Activated T-helper 2 cell treated with anti-CD3 and anti-CD28 coated beads, Interferon-gamma antibody, Interleukin-2, Interleukin-4, amounts not matched to agents 10 μg/mL and 5 μg/mL and 100 μg/mL, durations not matched to agents 14 hours and 24 hours and 36 hours (primary cell): ENCODE data around the gene PTPA. TPM values are rescaled to one million over a fixed set of nuclear protein-coding genes. Genes with fewer than 3 reads are reported as not detected.
"Not testable (repeated sequence)": the region's sequence is repeated elsewhere in the genome, so short reads cannot be mapped to it uniquely, and the experiment has no call there.

Experiments used
- DNase-seq: peaks from one replicate; pipeline ENCODE4 v3.0.0; 2021; ENCODE audit warnings: low spot score
- H3K27ac Mint-ChIP-seq: one replicate; pipeline ENCODE4 v1.8.0; 2021; ENCODE audit warnings: mixed read lengths
- H3K27me3 Mint-ChIP-seq: one replicate; pipeline ENCODE4 v1.8.0; 2021; ENCODE audit warnings: low read depth, mixed read lengths
- H3K36me3 Mint-ChIP-seq: one replicate; pipeline ENCODE4 v1.8.0; 2021; ENCODE audit warnings: low read depth, mixed read lengths
- H3K4me1 Mint-ChIP-seq: one replicate; pipeline ENCODE4 v1.8.0; 2021; ENCODE audit warnings: low read depth, mixed read lengths
- H3K4me3 Mint-ChIP-seq: one replicate; pipeline ENCODE4 v1.8.0; 2021; ENCODE audit warnings: low read depth, mild to moderate bottlenecking, moderate library complexity, mixed read lengths
- H3K9me3 Mint-ChIP-seq: one replicate; pipeline ENCODE4 v1.8.0; 2021; ENCODE audit warnings: mixed read lengths
- intact Hi-C: fragments of 100-400 bp; cut with micrococcal nuclease; formaldehyde crosslinking; loops from one replicate; pipeline ENCODE4 v1.15.1; 2023
- total RNA-seq: library from RNA; stranded (reverse); gene quantifications from 2 replicates; pipeline ENCODE4 v1.2.3, GENCODE V29; 2022

PTPA gene
- total RNA-seq, 1 donor from 2014 or later: 106 TPM

DNA sequence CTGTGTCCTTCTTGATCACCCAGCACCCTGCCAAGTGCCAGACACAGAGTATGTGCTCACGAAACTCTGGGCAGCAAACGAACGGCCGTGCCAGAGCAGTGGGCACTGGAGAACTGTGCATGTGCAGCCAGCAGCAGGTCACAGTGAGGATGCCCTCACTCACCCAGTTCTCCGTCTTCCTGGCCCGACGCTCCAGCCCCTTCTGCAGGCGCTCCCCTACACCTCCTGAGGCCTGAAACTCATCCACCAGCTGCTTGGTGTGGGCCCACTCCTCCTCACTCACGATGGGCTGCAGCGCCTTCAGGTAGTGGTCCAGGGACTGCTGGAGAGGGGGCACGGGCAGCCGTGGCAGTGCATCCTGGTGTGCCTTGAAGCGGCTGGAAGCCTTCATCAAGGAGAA, 3.6 kb upstream of the PTPA start:
- intact Hi-C loops: no loop called here

DNA sequence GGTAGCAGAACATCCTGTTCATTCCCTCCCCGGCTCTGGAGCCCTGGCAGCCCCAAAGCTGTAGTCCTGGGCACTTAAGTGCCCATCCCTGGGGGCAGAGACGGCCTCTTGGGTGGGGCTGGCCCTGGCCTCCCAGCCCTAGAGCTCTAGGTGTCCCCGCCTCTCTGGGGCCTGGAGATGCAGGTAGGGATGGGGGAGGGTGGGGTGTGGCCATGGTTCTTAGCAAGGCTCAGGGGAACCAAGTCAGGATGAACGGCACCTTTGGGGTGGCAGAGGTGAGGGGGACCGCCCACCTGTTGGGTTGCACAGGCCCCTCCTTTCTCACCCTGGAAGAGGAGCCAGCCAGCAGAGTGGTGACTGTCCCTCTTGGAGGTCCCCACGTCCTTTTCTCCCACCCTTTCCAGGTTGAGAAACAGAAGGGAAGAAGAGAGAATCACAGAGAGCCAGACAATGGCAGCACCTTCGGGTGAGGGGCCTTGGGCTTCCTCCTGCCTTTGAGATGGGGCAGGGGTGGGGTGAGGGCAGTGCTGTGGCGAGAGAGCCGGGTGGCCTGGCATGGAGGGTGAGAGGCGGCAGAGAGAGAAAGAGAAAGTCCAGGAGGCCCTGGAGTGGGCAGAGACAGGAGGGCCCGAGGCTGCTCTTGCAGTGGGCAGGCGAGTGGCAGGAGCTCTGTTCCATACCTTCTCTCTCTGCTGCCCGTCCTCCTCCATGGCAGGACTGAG, 3.0 kb upstream of the PTPA start:
- Mint-ChIP-seq H3K27me3 (no peaks in the 10 kb centered on the region), H3K4me3 (peak overlapping the region; percentile 77), H3K9me3 (no peaks in the 10 kb centered on the region), H3K36me3 (no peaks in the 10 kb centered on the region), H3K4me1 (peaks cover 10% of the 10 kb centered on the region), H3K27ac (no peak overlapping the region)
- intact Hi-C loops: no loop called here
- DNase-seq: no peak

More for the DNA sequence above, 3.6 kb upstream of the PTPA start:
- Mint-ChIP-seq H3K36me3 (no peaks in the 10 kb centered on the region), H3K27me3 (no peaks in the 10 kb centered on the region), H3K9me3 (no peaks in the 10 kb centered on the region), H3K4me3 (no peak overlapping the region), H3K27ac (no peak overlapping the region), H3K4me1 (peaks cover 10% of the 10 kb centered on the region)
- DNase-seq: no peak

DNA sequence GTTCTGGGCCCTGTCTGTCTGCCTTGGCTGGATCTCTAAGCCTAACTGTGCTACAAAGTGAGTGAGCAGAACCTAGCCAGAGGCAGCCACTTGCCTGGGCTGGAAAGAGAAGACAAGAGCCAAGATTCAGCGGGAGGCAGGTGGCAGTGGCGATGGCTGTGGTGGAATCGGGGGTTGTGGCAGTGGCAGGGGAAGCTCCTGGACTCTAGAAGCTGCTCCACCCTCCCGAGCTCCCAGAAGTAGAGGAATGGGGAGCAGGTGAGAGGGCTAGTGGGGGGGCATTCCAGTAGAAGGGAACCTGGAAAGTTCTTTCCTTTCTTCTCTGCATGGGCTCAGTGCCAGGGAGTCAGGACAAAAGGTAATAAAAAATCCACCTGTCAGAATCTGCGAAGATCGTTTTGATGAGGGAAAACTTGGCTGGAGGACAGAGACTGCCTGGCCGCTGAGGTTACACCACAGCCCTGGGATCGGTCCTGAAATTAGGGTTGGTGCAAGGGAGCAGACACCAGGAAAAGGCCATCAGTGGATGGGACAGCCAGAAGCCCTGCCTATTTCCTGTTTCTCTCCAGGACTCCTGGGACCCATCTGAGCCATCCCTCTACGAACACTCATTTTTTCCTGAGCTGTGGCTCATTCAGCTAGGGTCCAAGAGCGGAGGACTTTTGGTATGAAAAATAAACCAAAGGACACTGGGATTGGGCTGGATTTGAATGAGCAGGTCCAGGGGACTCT, 2.2 kb upstream of the PTPA start:
- peak overlapping the region; percentile 77 for H3K4me3 Mint-ChIP-seq
- H3K27ac Mint-ChIP-seq: no peak overlapping the region
- H3K9me3 Mint-ChIP-seq: no peaks in the 10 kb centered on the region
- no peaks in the 10 kb centered on the region for H3K27me3 Mint-ChIP-seq
- no peaks in the 10 kb centered on the region for H3K36me3 Mint-ChIP-seq
- DNase-seq: no peak
- H3K4me1 Mint-ChIP-seq: peaks cover 15% of the 10 kb centered on the region
- intact Hi-C loops: no loop called here

DNA sequence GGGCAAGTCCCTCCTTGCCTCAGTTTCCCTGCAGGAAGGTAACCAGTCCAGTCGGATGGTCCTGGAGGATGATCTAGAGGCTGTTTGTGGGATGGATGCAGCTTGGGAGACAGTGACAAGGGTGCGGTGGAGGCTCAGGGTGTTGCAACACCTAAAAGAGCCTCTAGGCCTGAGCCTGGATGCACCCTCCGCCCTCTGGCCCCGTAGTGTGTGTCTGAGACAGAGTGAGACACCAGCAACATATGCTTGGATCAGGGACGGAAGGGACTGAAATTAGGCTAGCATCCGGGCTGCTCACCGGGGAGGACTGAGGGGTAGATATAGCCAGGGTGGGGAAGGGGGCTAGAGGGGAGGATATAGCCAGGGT, 1.7 kb upstream of the PTPA start:
- peak overlapping the region; percentile 24 for H3K27ac Mint-ChIP-seq
- peaks cover 15% of the 10 kb centered on the region for H3K4me1 Mint-ChIP-seq
- no peak for DNase-seq

DNA sequence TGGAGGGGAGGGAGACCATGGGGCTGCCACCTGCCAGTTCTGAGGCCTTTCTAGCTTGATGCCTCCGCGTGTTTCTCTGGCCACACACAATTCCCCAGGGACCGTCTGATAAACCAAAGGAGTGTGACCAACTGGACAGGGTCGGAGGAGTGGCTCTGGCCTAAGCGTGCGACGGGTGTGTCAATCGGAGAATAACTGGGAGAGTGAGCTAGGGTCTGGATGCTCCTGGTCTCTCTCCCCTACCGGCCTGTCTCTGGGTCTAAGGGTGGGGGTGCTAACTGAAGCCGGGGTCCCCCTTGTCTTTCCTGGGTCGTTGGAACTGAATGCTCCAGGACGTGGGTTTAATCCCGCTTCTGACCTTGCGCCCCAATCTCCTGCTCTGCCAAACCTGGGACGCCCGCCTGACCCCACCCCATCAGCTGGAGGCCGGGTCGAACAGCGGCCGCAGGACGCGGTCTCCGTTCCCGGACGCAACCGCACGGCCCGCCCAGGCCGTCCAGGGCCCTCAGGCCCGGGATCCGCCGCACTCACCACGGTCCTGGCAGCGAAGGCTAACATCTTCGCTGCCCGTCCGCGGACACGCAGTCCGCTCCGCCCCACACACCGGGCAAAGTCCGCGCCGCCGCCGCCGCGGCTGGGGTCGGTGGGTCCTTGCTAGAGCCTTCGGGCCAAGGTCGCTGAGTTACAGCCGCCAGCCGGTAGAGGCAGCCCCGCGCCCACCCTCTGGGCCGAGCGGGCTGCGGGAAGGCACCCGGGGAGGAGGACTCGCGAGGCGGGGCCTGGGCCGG, 1.1 kb upstream of the PTPA start:
- Mint-ChIP-seq H3K4me1 (peaks cover 18% of the 10 kb centered on the region), H3K4me3 (peak overlapping the region; percentile 61), H3K36me3 (no peaks in the 10 kb centered on the region), H3K9me3 (no peaks in the 10 kb centered on the region), H3K27ac (no peak overlapping the region), H3K27me3 (no peaks in the 10 kb centered on the region)
- intact Hi-C loops: loop anchor here (1.0 kb wide), 1 partner anchor 303 kb away; no protein-coding TSS in a partner anchor
- DNase-seq: no peak

More for the DNA sequence above, 1.7 kb upstream of the PTPA start:
- intact Hi-C loops: no loop called here
- H3K36me3 Mint-ChIP-seq: no peaks in the 10 kb centered on the region
- no peaks in the 10 kb centered on the region for H3K9me3 Mint-ChIP-seq
- peak overlapping the region; percentile 77 for H3K4me3 Mint-ChIP-seq
- H3K27me3 Mint-ChIP-seq: no peaks in the 10 kb centered on the region

DNA sequence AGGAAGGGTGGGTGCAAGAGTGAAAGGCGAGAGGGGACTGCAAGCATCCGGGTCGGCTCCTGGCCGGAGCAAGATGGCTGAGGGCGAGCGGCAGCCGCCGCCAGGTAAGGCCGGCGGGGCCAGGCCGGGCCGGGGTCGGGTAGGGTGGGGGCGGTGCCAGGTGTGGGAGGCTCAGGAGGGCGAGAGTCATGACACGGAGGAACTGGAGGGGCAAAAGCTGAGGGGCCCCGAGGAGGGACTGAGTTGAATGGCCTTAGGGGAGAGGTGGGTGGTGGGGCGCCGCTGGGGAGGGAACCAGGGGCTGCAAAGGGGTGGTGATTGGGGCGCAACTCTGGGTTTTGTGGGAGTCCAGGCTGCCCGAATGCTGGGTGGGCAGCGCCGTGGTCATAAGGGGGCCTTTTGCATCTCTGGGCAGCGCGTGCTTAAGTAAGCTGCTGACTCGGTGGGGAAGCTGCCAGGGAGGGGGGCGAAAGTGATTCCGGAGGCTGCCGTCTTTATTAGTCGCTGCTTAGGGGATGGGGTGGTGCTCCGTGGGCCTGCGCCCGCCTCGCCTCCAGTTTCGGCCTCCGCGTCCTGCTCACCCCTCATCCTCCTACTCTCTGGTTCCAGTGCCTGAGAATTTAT, 425 bp downstream of the PTPA start:
- Mint-ChIP-seq H3K27me3 (no peaks in the 10 kb centered on the region), H3K4me3 (peak overlapping the region; percentile 95), H3K4me1 (peaks cover 21% of the 10 kb centered on the region), H3K9me3 (no peaks in the 10 kb centered on the region), H3K27ac (peak overlapping the region; percentile 96), H3K36me3 (no peaks in the 10 kb centered on the region)
- intact Hi-C loops: loop anchor here (1.0 kb wide), 1 partner anchor 30 kb away; the partner anchor contains the start of gene DOLPP1
- peak; percentile 38 for DNase-seq

DNA sequence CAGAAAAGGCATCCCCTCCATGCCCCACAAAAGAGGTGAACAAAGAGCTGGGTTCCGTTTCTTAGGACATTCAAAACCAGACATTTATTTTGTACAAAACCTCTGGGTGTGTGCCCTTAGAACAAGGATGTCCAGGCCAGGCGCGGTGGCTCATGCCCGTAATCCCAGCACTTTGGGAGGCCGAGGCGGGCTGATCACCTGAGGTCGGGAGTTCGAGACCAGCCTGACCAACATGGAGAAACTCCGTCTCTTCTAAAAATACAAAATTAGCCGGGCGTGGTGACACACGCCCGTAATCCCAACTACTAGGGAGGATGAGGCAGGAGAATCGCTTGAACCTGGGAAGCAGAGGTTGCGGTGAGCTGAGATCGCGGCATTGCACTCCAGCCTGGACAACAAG, 1.3 kb downstream of the PTPA start:
- H3K27ac Mint-ChIP-seq: peak overlapping the region; percentile 96
- H3K9me3 Mint-ChIP-seq, intact Hi-C loops: not testable (repeated sequence)

DNA sequence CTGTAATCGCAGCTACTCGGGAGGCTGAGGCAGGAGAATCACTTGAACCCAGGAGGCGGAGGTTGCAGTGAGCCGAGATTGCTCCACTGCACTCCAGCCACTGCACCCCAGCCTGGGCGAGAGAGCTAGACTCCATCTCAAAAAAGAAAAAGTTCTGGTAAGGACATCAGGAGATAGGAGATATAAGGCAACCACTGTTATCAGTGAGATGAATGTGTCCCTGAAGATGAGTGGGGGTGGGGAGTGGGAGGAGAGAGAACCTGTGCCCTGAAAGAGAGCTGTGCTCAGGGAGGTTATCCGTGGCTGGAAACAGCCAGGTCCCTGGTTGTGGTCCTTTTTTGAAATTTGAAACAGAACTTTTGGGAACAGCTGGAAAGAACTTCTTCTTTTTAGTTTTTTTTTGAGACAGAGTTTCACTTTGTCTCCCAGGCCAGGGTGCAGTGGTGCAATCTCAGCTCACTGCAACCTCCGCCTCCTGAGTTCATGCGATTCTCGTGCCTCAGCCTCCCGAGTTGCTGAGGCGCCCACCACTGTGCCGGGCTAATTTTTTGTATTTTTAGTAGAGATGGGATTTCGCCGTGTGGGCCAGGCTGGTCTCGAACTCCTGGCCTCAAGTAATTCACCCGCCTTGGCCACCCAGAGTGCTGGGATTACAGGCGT, 2.6 kb downstream of the PTPA start:
- intact Hi-C loops: no loop called here

More for the DNA sequence above, 1.3 kb downstream of the PTPA start:
- H3K36me3 Mint-ChIP-seq, H3K27me3 Mint-ChIP-seq, DNase-seq: not testable (repeated sequence)
- Mint-ChIP-seq H3K4me1 (peaks cover 21% of the 10 kb centered on the region), H3K4me3 (peak overlapping the region; percentile 95)

DNA sequence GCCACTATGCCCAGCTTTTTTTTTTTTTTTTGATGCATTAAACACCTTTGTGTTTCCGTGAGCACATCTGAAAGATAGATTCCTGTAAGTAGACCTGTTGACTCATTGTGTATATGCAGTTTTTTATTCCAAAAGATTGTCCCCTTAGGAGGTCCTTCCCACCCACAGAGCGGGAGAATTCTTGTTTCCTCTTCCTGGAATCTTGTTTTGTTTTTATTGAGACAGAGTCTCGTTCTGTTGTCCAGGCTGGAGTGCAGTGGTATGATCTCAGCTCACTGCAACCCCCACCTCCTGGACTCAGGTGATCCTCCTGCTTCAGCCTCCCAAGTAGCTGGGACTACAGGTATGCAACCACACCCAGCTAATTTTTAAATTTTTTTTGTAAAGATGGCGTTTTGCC, 7.6 kb downstream of the PTPA start:
- H3K4me3 Mint-ChIP-seq: no peak overlapping the region
- H3K9me3 Mint-ChIP-seq: no peaks in the 10 kb centered on the region
- no peak overlapping the region for H3K27ac Mint-ChIP-seq
- intact Hi-C loops: no loop called here
- peaks cover 32% of the 10 kb centered on the region for H3K36me3 Mint-ChIP-seq
- H3K4me1 Mint-ChIP-seq: peaks cover 6% of the 10 kb centered on the region
- H3K27me3 Mint-ChIP-seq: no peaks in the 10 kb centered on the region
- DNase-seq: no peak

More for the DNA sequence above, 2.6 kb downstream of the PTPA start:
- H3K4me3 Mint-ChIP-seq: no peak overlapping the region
- H3K36me3 Mint-ChIP-seq: peaks cover 5% of the 10 kb centered on the region
- H3K27ac Mint-ChIP-seq: no peak overlapping the region
- DNase-seq: no peak
- no peaks in the 10 kb centered on the region for H3K9me3 Mint-ChIP-seq
- H3K27me3 Mint-ChIP-seq: no peaks in the 10 kb centered on the region
- peaks cover 21% of the 10 kb centered on the region for H3K4me1 Mint-ChIP-seq

DNA sequence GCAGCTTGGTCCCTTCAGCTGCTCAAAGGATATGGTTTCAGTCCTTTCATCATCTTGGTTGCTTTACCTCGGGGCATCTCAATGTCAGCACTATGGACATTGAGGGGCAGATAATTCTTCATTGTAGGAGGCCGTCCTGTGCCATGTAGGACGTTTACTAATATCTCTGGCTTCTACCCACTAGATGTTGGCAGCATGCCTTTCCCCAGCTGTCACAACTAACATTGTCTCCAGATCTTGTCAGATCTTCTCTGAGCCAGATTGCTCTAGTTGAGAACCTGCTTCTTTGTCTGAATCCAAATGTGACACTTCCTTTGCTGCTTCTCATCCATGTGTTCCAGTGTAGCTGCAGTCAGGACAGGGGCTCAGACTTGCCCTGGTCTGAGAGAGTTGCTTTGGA, 10.3 kb downstream of the PTPA start:
- DNase-seq: no peak
- Mint-ChIP-seq H3K4me3 (no peak overlapping the region), H3K4me1 (no peaks in the 10 kb centered on the region), H3K9me3 (no peaks in the 10 kb centered on the region), H3K27ac (no peak overlapping the region), H3K36me3 (peaks cover 42% of the 10 kb centered on the region), H3K27me3 (no peaks in the 10 kb centered on the region)
- intact Hi-C loops: no loop called here

DNA sequence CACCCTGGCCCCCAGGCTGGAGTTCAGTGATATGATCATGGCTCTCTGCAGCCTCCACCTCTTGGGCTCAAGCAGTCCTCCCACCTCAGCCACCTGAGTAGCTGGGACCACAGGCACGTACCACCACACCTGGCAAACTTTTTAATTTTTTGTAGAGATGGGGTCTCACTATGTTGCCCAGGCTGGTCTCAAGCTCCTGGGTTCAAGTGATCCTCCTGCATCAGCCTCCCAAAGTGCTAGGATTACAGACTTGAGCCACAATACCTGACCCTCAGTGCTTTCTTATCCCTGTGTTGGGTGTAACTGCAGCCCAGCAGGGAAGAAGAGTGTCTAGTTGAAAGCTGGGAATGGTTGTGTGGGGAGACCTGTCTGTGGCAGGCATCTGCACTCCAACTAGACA, 10.9 kb downstream of the PTPA start:
- intact Hi-C loops: no loop called here
- Mint-ChIP-seq H3K9me3 (no peaks in the 10 kb centered on the region), H3K4me3 (no peak overlapping the region), H3K36me3 (peaks cover 45% of the 10 kb centered on the region), H3K4me1 (no peaks in the 10 kb centered on the region), H3K27ac (no peak overlapping the region), H3K27me3 (no peaks in the 10 kb centered on the region)
- no peak for DNase-seq

DNA sequence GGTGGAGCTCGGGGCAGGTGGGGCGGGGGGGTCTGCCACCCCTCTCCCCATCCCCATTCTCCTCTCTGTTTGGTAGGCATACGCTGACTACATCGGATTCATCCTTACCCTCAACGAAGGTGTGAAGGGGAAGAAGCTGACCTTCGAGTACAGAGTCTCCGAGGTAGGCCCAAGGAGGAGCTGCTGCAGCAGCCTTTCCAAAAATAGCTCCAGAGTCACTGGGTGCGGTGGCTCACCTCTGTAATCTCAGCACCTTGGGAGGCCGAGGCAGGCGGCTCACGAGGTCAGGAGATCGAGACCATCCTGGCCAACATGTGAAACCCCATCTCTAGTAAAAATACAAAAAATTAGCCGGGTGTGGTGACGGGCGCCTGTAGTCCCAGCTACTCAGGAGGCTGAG, 11.8 kb downstream of the PTPA start:
- H3K36me3 Mint-ChIP-seq: peaks cover 49% of the 10 kb centered on the region
- H3K27me3 Mint-ChIP-seq, H3K27ac Mint-ChIP-seq, DNase-seq, H3K9me3 Mint-ChIP-seq, H3K4me3 Mint-ChIP-seq, H3K4me1 Mint-ChIP-seq, intact Hi-C loops: not testable (repeated sequence)
